ENCODE results near the gene DUSP9.

Gene DUSP9

DNA sequence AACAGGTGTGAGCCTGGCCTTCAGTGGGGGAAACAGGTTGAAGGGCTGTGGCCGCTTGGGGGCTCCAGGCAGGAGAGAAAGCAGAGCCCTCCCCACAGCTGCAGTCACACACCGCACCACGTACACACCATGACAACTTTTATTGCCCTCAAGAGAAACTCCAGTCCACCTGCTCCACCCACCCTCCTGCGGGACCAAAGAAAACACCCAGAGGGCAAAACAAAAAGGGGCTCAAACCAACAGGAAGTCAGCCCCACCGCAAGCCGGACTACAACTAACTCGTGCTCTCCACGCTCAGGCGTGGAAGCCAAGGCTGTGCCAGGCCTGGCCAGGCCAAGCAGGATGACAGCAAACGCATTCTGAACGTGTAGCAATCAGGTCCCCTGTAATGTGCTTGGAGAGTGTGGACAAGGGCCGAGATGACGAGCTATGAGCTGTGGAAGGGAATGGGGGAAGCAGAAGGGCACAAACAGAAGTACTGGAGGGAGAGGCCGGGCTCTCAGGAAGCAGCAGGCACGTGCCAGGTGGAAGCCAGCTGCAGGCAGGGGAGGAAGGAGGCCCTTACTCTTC is 53.5 kb downstream of the DUSP9 start:
- no peak for DNase-seq (ENCODE audit: low read depth)
- TF ChIP-seq, protein P1, sequence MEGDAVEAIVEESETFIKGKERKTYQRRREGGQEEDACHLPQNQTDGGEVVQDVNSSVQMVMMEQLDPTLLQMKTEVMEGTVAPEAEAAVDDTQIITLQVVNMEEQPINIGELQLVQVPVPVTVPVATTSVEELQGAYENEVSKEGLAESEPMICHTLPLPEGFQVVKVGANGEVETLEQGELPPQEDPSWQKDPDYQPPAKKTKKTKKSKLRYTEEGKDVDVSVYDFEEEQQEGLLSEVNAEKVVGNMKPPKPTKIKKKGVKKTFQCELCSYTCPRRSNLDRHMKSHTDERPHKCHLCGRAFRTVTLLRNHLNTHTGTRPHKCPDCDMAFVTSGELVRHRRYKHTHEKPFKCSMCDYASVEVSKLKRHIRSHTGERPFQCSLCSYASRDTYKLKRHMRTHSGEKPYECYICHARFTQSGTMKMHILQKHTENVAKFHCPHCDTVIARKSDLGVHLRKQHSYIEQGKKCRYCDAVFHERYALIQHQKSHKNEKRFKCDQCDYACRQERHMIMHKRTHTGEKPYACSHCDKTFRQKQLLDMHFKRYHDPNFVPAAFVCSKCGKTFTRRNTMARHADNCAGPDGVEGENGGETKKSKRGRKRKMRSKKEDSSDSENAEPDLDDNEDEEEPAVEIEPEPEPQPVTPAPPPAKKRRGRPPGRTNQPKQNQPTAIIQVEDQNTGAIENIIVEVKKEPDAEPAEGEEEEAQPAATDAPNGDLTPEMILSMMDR (conservative IDR thresholded peaks at IDR 0.05; ENCODE audit: low read depth, low read length): no peak
- H3K4me3 ChIP-seq (ENCODE audit: low read depth, low read length): no peak overlapping the region
